HG03442 (cell line): ENCODE results near the gene C10orf71.

ENCODE experiments used
- ATAC-seq: cut with Tn5 transposase; IDR thresholded peaks from one replicate; pipeline ENCODE4 v1.9.1; 2021; ENCODE audit warnings: mild to moderate bottlenecking, moderate library complexity; ENCODE audit not compliant: unreplicated experiment

C10orf71 gene

GRCh38 chr10:49298983-49299815, at the start of gene C10orf71:
Gene C10orf71, plus strand, starts transcription at chr10:49299170. Its CDS starts 23,376 bp downstream, at chr10:49322546.
- ATAC-seq, result no peak

GRCh38 chr10:49252313-49253034, 46.5 kb upstream of the C10orf71 start:
- ATAC-seq, result no peak

- no peak for ATAC-seq
Measured at GRCh38 chr10:49253340-49253906, 45.5 kb upstream of the C10orf71 start.

- ATAC-seq, result no peak
Measured at GRCh38 chr10:49254150-49254549, 44.8 kb upstream of the C10orf71 start.

- ATAC-seq, result no peak
Measured at GRCh38 chr10:49254556-49255318, 44.2 kb upstream of the C10orf71 start.

GRCh38 chr10:49255883-49256282, 43.1 kb upstream of the C10orf71 start:
- ATAC-seq, result no peak

- ATAC-seq, result no peak
Measured at GRCh38 chr10:49257154-49257553, 41.8 kb upstream of the C10orf71 start.

GRCh38 chr10:49257626-49258349, 41.2 kb upstream of the C10orf71 start:
- no peak for ATAC-seq

GRCh38 chr10:49258350-49258683, 40.7 kb upstream of the C10orf71 start:
- no peak for ATAC-seq

GRCh38 chr10:49260644-49261296, 38.2 kb upstream of the C10orf71 start:
- no peak for ATAC-seq

- no peak for ATAC-seq
Measured at GRCh38 chr10:49263591-49263990, 35.4 kb upstream of the C10orf71 start.

- ATAC-seq, result no peak
Measured at GRCh38 chr10:49264177-49264677, 34.7 kb upstream of the C10orf71 start.

- no peak for ATAC-seq
Measured at GRCh38 chr10:49265885-49266284, 33.1 kb upstream of the C10orf71 start.

- ATAC-seq, result no peak
Measured at GRCh38 chr10:49268185-49268584, 30.8 kb upstream of the C10orf71 start.

- ATAC-seq, result no peak
Measured at GRCh38 chr10:49269523-49269922, 29.4 kb upstream of the C10orf71 start.

- no peak for ATAC-seq
Measured at GRCh38 chr10:49270565-49270964, 28.4 kb upstream of the C10orf71 start.

- ATAC-seq, result no peak
Measured at GRCh38 chr10:49271346-49271745, 27.6 kb upstream of the C10orf71 start.

- no peak for ATAC-seq
Measured at GRCh38 chr10:49272251-49273081, 26.5 kb upstream of the C10orf71 start.

GRCh38 chr10:49273082-49273465, 25.9 kb upstream of the C10orf71 start:
- no peak for ATAC-seq
